BE2C (cell line): ENCODE measurements around the gene ICOSLG.
"Not testable (repeated sequence)": the region's sequence is repeated elsewhere in the genome, so short reads cannot be mapped to it uniquely, and the experiment has no call there.

ENCODE experiments used
- DNase-seq: peaks from one replicate; pipeline ENCODE4 v3.0.0-alpha.2; 2020
- H3K27me3 ChIP-seq: fragments of 250-450 bp; sonication (Bioruptor Pico); 2 replicates; pipeline ENCODE4 v1.5.1; 2020; ENCODE audit warnings: mild to moderate bottlenecking
- H3K36me3 ChIP-seq: fragments of 250-450 bp; sonication (Bioruptor Pico); 2 replicates; pipeline ENCODE4 v1.5.1; 2020; ENCODE audit warnings: mild to moderate bottlenecking
- H3K4me1 ChIP-seq: fragments of 250-450 bp; sonication (Bioruptor Pico); 2 replicates; pipeline ENCODE4 v1.5.1; 2020
- H3K4me3 ChIP-seq: 2 replicates; pipeline ENCODE4 v1.5.1; 2011; ENCODE audit warnings: low read depth, low read length
- H3K9me3 ChIP-seq: fragments of 250-450 bp; sonication (Bioruptor Pico); 2 replicates; pipeline ENCODE4 v1.5.1; 2020
- TF ChIP-seq, protein P1 (sequence below): IDR thresholded peaks from 2 replicates; pipeline ENCODE4 v1.5.1; 2012; ENCODE audit warnings: mild to moderate bottlenecking, low read depth, low read length

ICOSLG gene

DNA sequence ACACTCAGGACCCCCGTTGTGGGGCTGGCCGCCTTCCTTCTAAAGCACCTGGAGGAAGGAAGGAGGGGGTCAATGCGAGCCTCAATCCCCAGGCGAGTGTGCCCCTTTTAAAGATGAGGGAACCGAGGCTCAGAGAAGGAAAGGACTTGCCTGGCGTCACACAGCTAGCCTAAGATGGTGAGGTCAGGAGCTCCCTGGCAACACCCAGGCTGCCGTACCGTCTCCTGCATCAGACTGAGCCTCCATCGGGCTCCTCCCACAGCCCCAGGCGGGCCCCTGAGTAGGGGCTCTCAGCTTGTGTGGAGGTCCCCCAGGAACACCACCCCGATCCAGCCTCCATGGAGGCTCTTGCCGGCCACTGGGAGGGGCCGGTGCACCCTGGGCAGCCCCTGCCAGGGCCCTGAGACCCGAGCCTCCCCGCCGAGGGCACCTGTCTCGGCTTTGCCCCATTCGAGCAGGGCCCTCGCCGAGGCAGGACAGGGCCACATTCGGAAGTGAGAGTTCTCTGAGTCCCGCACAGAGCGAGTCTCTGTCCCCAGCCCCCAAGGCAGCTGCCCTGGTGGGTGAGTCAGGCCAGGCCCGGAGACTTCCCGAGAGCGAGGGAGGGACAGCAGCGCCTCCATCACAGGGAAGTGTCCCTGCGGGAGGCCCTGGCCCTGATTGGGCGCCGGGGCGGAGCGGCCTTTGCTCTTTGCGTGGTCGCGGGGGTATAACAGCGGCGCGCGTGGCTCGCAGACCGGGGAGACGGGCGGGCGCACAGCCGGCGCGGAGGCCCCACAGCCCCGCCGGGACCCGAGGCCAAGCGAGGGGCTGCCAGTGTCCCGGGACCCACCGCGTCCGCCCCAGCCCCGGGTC, 44.6 kb upstream of the ICOSLG start, which contains the start of gene AIRE:
Gene AIRE, plus strand, starts transcription at position 739 of the 855 bp plus-strand sequence. CDS start 131 bp downstream, outside the sequence.
- Histone ChIP-seq H3K4me3 (no peak within 1 kb of the TSS), H3K4me1 (no peaks in the 10 kb centered on the region), H3K36me3 (no peaks in the 10 kb centered on the region), H3K27me3 (no peaks in the 10 kb centered on the region), H3K9me3 (no peaks in the 10 kb centered on the region)
- DNase-seq = peak; percentile 10
- TF ChIP-seq, protein P1, sequence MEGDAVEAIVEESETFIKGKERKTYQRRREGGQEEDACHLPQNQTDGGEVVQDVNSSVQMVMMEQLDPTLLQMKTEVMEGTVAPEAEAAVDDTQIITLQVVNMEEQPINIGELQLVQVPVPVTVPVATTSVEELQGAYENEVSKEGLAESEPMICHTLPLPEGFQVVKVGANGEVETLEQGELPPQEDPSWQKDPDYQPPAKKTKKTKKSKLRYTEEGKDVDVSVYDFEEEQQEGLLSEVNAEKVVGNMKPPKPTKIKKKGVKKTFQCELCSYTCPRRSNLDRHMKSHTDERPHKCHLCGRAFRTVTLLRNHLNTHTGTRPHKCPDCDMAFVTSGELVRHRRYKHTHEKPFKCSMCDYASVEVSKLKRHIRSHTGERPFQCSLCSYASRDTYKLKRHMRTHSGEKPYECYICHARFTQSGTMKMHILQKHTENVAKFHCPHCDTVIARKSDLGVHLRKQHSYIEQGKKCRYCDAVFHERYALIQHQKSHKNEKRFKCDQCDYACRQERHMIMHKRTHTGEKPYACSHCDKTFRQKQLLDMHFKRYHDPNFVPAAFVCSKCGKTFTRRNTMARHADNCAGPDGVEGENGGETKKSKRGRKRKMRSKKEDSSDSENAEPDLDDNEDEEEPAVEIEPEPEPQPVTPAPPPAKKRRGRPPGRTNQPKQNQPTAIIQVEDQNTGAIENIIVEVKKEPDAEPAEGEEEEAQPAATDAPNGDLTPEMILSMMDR = no peak

DNA sequence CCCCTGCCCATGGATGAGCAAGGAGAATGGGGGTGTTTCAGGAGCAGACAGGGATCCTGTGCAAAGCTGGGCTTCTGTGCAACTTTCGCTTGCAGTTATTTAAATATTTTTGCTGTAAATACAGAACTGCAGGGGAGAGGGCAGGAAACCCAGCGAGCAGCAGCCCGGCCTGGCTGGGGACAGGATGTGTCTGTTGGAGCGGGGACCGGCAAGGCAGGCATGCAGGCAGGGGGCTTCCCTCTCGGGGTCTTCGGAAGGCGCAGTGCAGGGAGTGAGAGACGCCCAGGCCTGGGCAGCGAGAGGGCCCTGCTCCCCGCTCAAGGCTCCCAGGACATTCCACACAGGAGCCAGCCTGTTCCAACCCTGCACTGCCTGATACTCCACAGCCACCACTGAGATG, 43.2 kb upstream of the ICOSLG start:
- H3K4me3 ChIP-seq = no peak overlapping the region
- no peaks in the 10 kb centered on the region for H3K36me3 ChIP-seq
- no peaks in the 10 kb centered on the region for H3K27me3 ChIP-seq
- H3K4me1 ChIP-seq = no peaks in the 10 kb centered on the region
- H3K9me3 ChIP-seq = no peaks in the 10 kb centered on the region
- TF ChIP-seq, protein P1 = no peak
- DNase-seq = no peak

DNA sequence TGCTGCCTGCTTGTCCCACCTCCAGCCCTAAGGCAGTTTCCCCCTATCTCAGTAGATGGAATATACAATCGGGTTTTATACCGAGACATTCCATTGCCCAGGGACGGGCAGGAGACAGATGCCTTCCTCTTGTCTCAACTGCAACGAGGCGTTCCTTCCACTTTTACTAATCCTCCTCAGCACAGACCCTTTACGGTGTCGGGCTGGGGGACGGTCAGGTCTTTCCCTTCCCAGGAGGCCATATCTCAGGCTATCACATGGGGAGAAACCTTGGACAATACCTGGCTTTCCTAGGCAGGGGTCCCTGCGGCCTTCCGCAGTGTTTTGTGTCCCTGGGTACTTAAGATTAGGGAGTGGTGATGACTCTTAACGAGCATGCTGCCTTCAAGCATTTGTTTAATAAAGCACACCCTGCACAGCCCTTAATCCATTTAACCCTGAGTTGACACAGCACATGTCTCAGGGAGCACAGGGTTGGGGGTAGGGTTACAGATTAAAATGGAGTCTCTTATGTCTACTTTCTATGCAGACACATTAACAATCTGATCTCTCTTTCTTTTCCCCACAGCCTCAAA, 42.6 kb upstream of the ICOSLG start:
- not testable (repeated sequence) for H3K27me3 ChIP-seq, DNase-seq, H3K4me1 ChIP-seq, H3K4me3 ChIP-seq, H3K9me3 ChIP-seq, H3K36me3 ChIP-seq

DNA sequence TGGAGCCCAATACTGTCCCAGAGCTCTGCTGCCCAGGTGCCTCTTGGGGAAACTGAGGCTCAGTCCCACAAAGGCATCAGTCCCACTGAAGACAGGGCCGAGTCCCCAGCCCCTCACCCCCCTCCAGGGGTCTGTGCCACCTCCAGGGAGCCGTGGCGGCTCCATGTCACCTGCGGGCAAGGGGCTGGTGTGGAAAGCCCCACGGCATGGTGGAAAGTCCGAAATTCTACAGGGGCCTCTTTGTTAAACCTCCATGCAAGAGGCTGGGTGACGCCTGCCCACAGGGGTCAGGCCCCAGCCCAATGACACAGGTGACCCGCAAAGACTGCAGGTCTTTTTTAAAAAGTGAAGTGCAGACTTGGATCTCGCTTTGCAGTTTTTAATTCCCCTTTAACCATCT, 41.6 kb upstream of the ICOSLG start:
- Histone ChIP-seq H3K36me3 (no peaks in the 10 kb centered on the region), H3K27me3 (no peaks in the 10 kb centered on the region), H3K9me3 (no peaks in the 10 kb centered on the region), H3K4me1 (no peaks in the 10 kb centered on the region), H3K4me3 (no peak overlapping the region)
- DNase-seq = no peak
- TF ChIP-seq, protein P1 = no peak

DNA sequence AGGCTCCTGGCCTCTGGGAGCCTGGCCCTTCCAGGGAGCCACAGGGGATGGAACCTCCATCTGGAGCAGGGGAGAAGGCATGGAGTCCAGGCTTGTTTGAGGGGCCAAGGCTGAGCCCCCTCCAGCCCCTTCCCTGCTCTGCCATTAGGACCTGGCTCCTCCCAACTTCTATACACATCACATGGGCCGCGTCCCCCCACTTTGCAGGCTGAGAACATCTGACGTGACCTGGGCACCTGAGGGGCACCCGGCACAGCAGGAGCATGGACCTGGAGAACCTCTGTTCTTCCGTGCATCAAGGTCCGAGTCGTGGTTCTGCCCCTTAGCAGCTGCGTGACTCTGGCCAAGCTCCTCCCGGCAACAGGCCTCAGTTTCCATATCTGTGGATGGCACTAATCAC, 41.1 kb upstream of the ICOSLG start:
- no peaks in the 10 kb centered on the region for H3K36me3 ChIP-seq
- no peaks in the 10 kb centered on the region for H3K4me1 ChIP-seq
- no peak for DNase-seq
- no peaks in the 10 kb centered on the region for H3K27me3 ChIP-seq
- H3K4me3 ChIP-seq = no peak overlapping the region
- no peaks in the 10 kb centered on the region for H3K9me3 ChIP-seq
- TF ChIP-seq, protein P1 = no peak

DNA sequence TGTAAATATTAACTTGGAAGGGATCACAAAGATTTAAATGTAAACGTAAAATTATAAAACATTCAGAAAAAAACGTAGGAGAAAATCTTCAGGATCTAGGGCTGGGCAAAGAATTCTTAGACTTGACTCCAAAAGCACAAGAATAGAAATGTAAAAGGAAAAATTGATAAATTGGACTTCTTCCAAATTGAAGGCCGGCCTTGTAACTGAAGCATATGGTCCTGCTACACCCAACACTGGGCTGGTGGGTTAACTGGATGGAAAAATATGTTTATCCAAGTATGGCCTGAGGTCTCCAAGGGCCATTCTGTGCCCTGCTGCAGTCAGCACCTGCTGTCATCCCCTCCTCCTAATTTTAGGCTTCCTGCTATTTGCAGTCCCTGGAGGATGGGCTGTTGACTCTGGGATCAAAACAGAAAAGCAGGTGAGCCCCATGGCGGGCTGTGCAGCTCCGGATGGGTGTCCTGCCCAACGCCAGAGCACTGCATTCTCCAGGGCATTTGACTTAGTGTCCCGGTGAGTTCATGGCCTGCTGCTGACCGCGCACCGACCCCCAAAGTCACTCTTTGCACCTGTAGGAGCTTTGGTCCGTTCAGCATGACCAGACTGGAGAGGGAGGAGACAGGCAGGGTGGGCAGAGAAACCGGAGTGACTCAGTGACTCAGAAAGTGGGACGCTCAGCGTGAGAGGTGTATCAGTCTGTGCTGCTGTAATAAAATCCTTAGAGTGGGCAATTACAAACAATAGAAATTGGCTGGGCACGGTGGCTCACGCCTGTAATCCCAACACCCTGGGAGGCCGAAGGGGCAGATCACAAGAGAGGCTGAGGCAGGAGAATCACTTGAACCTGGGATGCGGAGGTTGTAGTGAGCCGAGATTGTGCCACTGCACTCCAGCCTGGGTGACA, 38.9 kb upstream of the ICOSLG start:
- TF ChIP-seq, protein P1 = no peak
- Histone ChIP-seq H3K4me3 (no peak overlapping the region), H3K4me1 (no peaks in the 10 kb centered on the region), H3K36me3 (no peaks in the 10 kb centered on the region), H3K27me3 (no peaks in the 10 kb centered on the region), H3K9me3 (no peaks in the 10 kb centered on the region)
- DNase-seq = no peak
